Kidney (tissue), 14 donors: ENCODE data around the gene ZDHHC8. TPM values are rescaled to one million over a fixed set of nuclear protein-coding genes. Genes with fewer than 3 reads are reported as not detected.

Experiments used
- DNase-seq, 5 donors: peaks; one replicate each; pipeline ENCODE4 v3.0.0-alpha.2; 2013 to 2020
- FAIRE-seq: peaks from 2 replicates; lab custom pipeline; 2012; peaks lifted over from hg19 to GRCh38; lab: Jason Lieb, UNC
- H3K27ac ChIP-seq, 2 donors: one replicate each; pipeline ENCODE4 v1.7.0; 2013; ENCODE audit warnings: low read depth in 2 of 2, low read length in 2 of 2, inconsistent platforms in 1 of 2
- H3K27me3 ChIP-seq: one replicate; pipeline ENCODE4 v1.7.1; 2013; ENCODE audit warnings: low read length, inconsistent platforms; ENCODE audit not compliant: control insufficient read depth, insufficient read depth
- H3K36me3 ChIP-seq, 3 donors: one replicate each; pipeline versions ENCODE4 v1.7.0 to v1.7.1; 2013; ENCODE audit warnings: low read length in 3 of 3, control low read depth in 1 of 3, inconsistent platforms in 1 of 3; ENCODE audit not compliant: insufficient read depth in 3 of 3, control insufficient read depth in 2 of 3
- H3K4me1 ChIP-seq, 3 donors: one replicate each; pipeline versions ENCODE4 v1.7.0 to v1.7.1; 2013; ENCODE audit warnings: low read length in 3 of 3, inconsistent platforms in 1 of 3, low read depth in 1 of 3; ENCODE audit not compliant: control insufficient read depth in 2 of 3, insufficient read depth in 2 of 3
- H3K4me3 ChIP-seq, 3 donors: one replicate each; pipeline versions ENCODE4 v1.7.0 to v1.8.1; 2013; ENCODE audit warnings: low read length in 3 of 3, control low read depth in 1 of 3, inconsistent platforms in 1 of 3
- H3K9ac ChIP-seq, 3 donors: one replicate each; pipeline versions ENCODE4 v1.7.0 to v1.7.1; 2013; ENCODE audit warnings: low read length in 3 of 3, control low read depth in 1 of 3, inconsistent platforms in 1 of 3
- H3K9me3 ChIP-seq, 3 donors: one replicate each; pipeline versions ENCODE4 v1.7.0 to v1.7.1; 2013; ENCODE audit warnings: low read length in 3 of 3, control low read depth in 1 of 3, inconsistent platforms in 1 of 3; ENCODE audit not compliant: control insufficient read depth in 2 of 3, insufficient read depth in 1 of 3
- intact Hi-C: fragments of 100-400 bp; cut with DNase I; formaldehyde crosslinking; loops from one replicate; pipeline ENCODE4 v1.11.1; 2022
- polyA plus RNA-seq: library from polyadenylated mRNA; stranded (reverse); fragments of 350-450 nt; fragmentation: Illumina TruSeq; extraction: RNeasy Lipid Tissue Mini Kit (QIAGEN cat#74804); gene quantifications from one replicate; pipeline ENCODE4 v1.2.3, GENCODE V29; 2014; ENCODE audit warnings: low read depth, low replicate concordance; ENCODE audit not compliant: insufficient read depth
- total RNA-seq: library from RNA; stranded (reverse); fragmentation: NEBNext Ultra II Directional; extraction: Animal tissue kit (Norgen Biotek cat#: 25700); gene quantifications from one replicate; pipeline ENCODE4 v1.2.1, GENCODE V29; 2021
- TF ChIP-seq, protein P1 (sequence below): IDR thresholded peaks from 3 replicates; pipeline ENCODE4 v1.5.1; 2012; ENCODE audit warnings: mild to moderate bottlenecking, moderate library complexity, borderline replicate concordance; ENCODE audit not compliant: insufficient read depth; ENCODE audit errors: extremely low read depth
- donor health status: control.
- donor health status: control.
- donor health status: control.
- donor health status: control.
- donor health status: control.
- donor health status: DM: yes; HTN: yes; CAD: no.
- donor health status: Normal renal cell carcinoma (clear cell type).

Gene ZDHHC8
- total and polyA plus RNA-seq, 2 donors from 2014 or later = 18.8 to 57.1 TPM

- DNase-seq = peak in 1 of 5 donors; percentile 71
- Histone ChIP-seq H3K36me3 (peaks cover 0 to 22% (median 7%) of the 10 kb centered on the region in 3 donors), H3K27me3 (no peaks in the 10 kb centered on the region), H3K9me3 (no peaks in the 10 kb centered on the region), H3K27ac (no peak overlapping the region), H3K9ac (no peak overlapping the region), H3K4me1 (peaks cover 0 to 17% (median 4%) of the 10 kb centered on the region in 3 donors), H3K4me3 (no peak overlapping the region)
- FAIRE-seq = no peak
- TF ChIP-seq, protein P1, sequence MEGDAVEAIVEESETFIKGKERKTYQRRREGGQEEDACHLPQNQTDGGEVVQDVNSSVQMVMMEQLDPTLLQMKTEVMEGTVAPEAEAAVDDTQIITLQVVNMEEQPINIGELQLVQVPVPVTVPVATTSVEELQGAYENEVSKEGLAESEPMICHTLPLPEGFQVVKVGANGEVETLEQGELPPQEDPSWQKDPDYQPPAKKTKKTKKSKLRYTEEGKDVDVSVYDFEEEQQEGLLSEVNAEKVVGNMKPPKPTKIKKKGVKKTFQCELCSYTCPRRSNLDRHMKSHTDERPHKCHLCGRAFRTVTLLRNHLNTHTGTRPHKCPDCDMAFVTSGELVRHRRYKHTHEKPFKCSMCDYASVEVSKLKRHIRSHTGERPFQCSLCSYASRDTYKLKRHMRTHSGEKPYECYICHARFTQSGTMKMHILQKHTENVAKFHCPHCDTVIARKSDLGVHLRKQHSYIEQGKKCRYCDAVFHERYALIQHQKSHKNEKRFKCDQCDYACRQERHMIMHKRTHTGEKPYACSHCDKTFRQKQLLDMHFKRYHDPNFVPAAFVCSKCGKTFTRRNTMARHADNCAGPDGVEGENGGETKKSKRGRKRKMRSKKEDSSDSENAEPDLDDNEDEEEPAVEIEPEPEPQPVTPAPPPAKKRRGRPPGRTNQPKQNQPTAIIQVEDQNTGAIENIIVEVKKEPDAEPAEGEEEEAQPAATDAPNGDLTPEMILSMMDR = no peak
- intact Hi-C loops = loop anchor here (10.0 kb wide), 1 partner anchor 89 kb away; the partner anchor contains the start of gene TANGO2
Measured at GRCh38 chr22:20113551-20114310, 17.9 kb upstream of the ZDHHC8 start.

GRCh38 chr22:20114506-20115475 is 16.8 kb upstream of the ZDHHC8 start:
- FAIRE-seq (no peak), DNase-seq (peak in 1 of 5 donors; percentile 80)
- Histone ChIP-seq H3K9me3 (no peaks in the 10 kb centered on the region), H3K27me3 (no peaks in the 10 kb centered on the region), H3K9ac (no peak overlapping the region), H3K4me1 (peaks cover 0 to 18% (median 4%) of the 10 kb centered on the region in 3 donors), H3K36me3 (peaks cover 0 to 23% (median 5%) of the 10 kb centered on the region in 3 donors), H3K27ac (no peak overlapping the region), H3K4me3 (no peak overlapping the region)
- intact Hi-C loops = loop anchor here (10.0 kb wide), 1 partner anchor 90 kb away; the partner anchor contains the start of gene TANGO2
- TF ChIP-seq, protein P1 = no peak

GRCh38 chr22:20115691-20116375 is 15.8 kb upstream of the ZDHHC8 start, which contains the start of gene RANBP1:
RANBP1 (plus strand) TSS chr22:20116104; CDS start chr22:20116185, 81 bp downstream.
- FAIRE-seq = no peak
- no peaks in the 10 kb centered on the region for H3K9me3 ChIP-seq
- no peaks in the 10 kb centered on the region for H3K27me3 ChIP-seq
- H3K4me3 ChIP-seq = peak within 1 kb of the TSS; percentile 77 to 84 (median 82)
- peaks cover 0 to 16% (median 9%) of the 10 kb centered on the region in 3 donors for H3K36me3 ChIP-seq
- peak within 1 kb of the TSS; percentile 57 to 78 (median 61) for H3K9ac ChIP-seq
- DNase-seq = peak in 1 of 5 donors; percentile 78
- peak within 1 kb of the TSS; percentile 70 to 80 for H3K27ac ChIP-seq
- intact Hi-C loops = loop anchor here (10.0 kb wide), 1 partner anchor 91 kb away; the partner anchor contains the start of gene TANGO2
- H3K4me1 ChIP-seq = peaks cover 0 to 18% (median 4%) of the 10 kb centered on the region in 3 donors
- TF ChIP-seq, protein P1 = no peak
